ENCODE data around the gene ATP8B4.

ATP8B4 gene

DNA sequence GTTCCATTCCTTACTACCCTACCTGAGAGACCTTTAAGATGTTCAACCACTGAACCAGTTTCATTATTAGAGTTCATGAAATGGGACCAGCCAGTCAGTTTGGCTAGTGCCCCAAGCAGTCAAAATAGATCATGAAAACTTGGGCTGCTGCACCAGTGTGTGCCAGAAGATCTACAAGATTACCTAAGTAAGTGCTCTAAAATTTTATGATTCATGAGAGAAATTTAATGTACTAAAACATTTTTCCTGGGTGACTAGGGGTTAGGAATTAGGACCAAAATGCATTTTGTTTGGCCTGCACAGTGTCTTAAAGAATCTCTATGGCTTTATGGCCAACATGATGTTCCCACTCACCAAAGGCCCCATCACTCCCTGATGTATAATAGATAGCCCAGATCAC is 214.7 kb downstream of the ATP8B4 start:
- Histone ChIP-seq H3K4me2 (ENCODE audit: low read depth, low read length, poor library complexity, severe bottlenecking) (no peak overlapping the region), H3K4me3 (ENCODE audit: insufficient read depth, low read length, poor library complexity, severe bottlenecking) (no peak overlapping the region)

GRCh38 chr15:49902685-49903501 is 216.1 kb downstream of the ATP8B4 start:
- H3K9ac ChIP-seq (ENCODE audit: low read length), result no peak overlapping the region
- H3K9me3 ChIP-seq (ENCODE audit: insufficient read depth, low read length), result no peaks in the 10 kb centered on the region
- H3K36me3 ChIP-seq (ENCODE audit: low read length), result no peaks in the 10 kb centered on the region

More for the DNA sequence above, 214.7 kb downstream of the ATP8B4 start:
- Histone ChIP-seq H3K9me3 (ENCODE audit: insufficient read depth, low read length) (no peaks in the 10 kb centered on the region), H2AFZ (ENCODE audit: low read depth, low read length, severe bottlenecking) (no peak overlapping the region), H3K9ac (ENCODE audit: low read length) (no peak overlapping the region), H3K27me3 (ENCODE audit: low read length) (no peaks in the 10 kb centered on the region), H3K9me2 (replicated peaks; ENCODE audit: insufficient read depth, low read length) (no peaks in the 10 kb centered on the region), H3K27ac (ENCODE audit: low read depth, low read length) (no peak overlapping the region), H4K20me1 (ENCODE audit: low read depth, low read length) (no peaks in the 10 kb centered on the region), H3F3A (ENCODE audit: insufficient read depth) (no peaks in the 10 kb centered on the region), H3K79me2 (ENCODE audit: insufficient read depth, low read length) (no peaks in the 10 kb centered on the region), H3K36me3 (ENCODE audit: low read length) (no peaks in the 10 kb centered on the region)
- TF ChIP-seq, protein P1, sequence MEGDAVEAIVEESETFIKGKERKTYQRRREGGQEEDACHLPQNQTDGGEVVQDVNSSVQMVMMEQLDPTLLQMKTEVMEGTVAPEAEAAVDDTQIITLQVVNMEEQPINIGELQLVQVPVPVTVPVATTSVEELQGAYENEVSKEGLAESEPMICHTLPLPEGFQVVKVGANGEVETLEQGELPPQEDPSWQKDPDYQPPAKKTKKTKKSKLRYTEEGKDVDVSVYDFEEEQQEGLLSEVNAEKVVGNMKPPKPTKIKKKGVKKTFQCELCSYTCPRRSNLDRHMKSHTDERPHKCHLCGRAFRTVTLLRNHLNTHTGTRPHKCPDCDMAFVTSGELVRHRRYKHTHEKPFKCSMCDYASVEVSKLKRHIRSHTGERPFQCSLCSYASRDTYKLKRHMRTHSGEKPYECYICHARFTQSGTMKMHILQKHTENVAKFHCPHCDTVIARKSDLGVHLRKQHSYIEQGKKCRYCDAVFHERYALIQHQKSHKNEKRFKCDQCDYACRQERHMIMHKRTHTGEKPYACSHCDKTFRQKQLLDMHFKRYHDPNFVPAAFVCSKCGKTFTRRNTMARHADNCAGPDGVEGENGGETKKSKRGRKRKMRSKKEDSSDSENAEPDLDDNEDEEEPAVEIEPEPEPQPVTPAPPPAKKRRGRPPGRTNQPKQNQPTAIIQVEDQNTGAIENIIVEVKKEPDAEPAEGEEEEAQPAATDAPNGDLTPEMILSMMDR (IDR thresholded peaks at IDR 0.05; ENCODE audit: insufficient read depth, low read length, poor library complexity, severe bottlenecking), result no peak
- no peak for TF ChIP-seq EZH2phosphoT487 (conservative IDR thresholded peaks at IDR 0.05; ENCODE audit: low read length)

GRCh38 chr15:49901996-49902684 is 216.9 kb downstream of the ATP8B4 start:
- Histone ChIP-seq H3K9me2 (replicated peaks; ENCODE audit: insufficient read depth, low read length) (no peaks in the 10 kb centered on the region), H3K27me3 (ENCODE audit: low read length) (no peaks in the 10 kb centered on the region), H2AFZ (ENCODE audit: low read depth, low read length, severe bottlenecking) (no peak overlapping the region), H3K27ac (ENCODE audit: low read depth, low read length) (no peak overlapping the region), H3F3A (ENCODE audit: insufficient read depth) (no peaks in the 10 kb centered on the region), H3K9ac (ENCODE audit: low read length) (no peak overlapping the region), H3K36me3 (ENCODE audit: low read length) (no peaks in the 10 kb centered on the region), H3K4me2 (ENCODE audit: low read depth, low read length, poor library complexity, severe bottlenecking) (no peak overlapping the region), H4K20me1 (ENCODE audit: low read depth, low read length) (no peaks in the 10 kb centered on the region), H3K9me3 (ENCODE audit: insufficient read depth, low read length) (no peaks in the 10 kb centered on the region), H3K79me2 (ENCODE audit: insufficient read depth, low read length) (no peaks in the 10 kb centered on the region), H3K4me3 (ENCODE audit: insufficient read depth, low read length, poor library complexity, severe bottlenecking) (no peak overlapping the region)
- no peak for TF ChIP-seq EZH2phosphoT487 (conservative IDR thresholded peaks at IDR 0.05; ENCODE audit: low read length)
- TF ChIP-seq, protein P1 (IDR thresholded peaks at IDR 0.05; ENCODE audit: insufficient read depth, low read length, poor library complexity, severe bottlenecking), result no peak

More at GRCh38 chr15:49902685-49903501, 216.1 kb downstream of the ATP8B4 start:
- Histone ChIP-seq H3K27ac (ENCODE audit: low read depth, low read length) (no peak overlapping the region), H3K79me2 (ENCODE audit: insufficient read depth, low read length) (no peaks in the 10 kb centered on the region), H3F3A (ENCODE audit: insufficient read depth) (no peaks in the 10 kb centered on the region), H4K20me1 (ENCODE audit: low read depth, low read length) (no peaks in the 10 kb centered on the region), H2AFZ (ENCODE audit: low read depth, low read length, severe bottlenecking) (no peak overlapping the region), H3K4me3 (ENCODE audit: insufficient read depth, low read length, poor library complexity, severe bottlenecking) (no peak overlapping the region), H3K9me2 (replicated peaks; ENCODE audit: insufficient read depth, low read length) (no peaks in the 10 kb centered on the region), H3K27me3 (ENCODE audit: low read length) (no peaks in the 10 kb centered on the region), H3K4me2 (ENCODE audit: low read depth, low read length, poor library complexity, severe bottlenecking) (no peak overlapping the region)
- no peak for TF ChIP-seq EZH2phosphoT487 (conservative IDR thresholded peaks at IDR 0.05; ENCODE audit: low read length)
- TF ChIP-seq, protein P1 (IDR thresholded peaks at IDR 0.05; ENCODE audit: insufficient read depth, low read length, poor library complexity, severe bottlenecking), result no peak

Measured in SU-DHL-6 (cell line).